A549 treated with ZK216348 at 1 μM for 4 hours (cell line): Measurements from ENCODE around the gene IL12RB2. TPM values are rescaled to one million over a fixed set of nuclear protein-coding genes. Genes with fewer than 3 reads are reported as not detected.

Source experiments
- total RNA-seq: library from RNA; stranded (reverse); fragments of 200-300 nt; extraction: Qiagen RNA extraction; gene quantifications from 5 replicates; pipeline ENCODE4 v1.2.3, GENCODE V29; 2022; ENCODE audit warnings: low read depth

The IL12RB2 gene, protein sequence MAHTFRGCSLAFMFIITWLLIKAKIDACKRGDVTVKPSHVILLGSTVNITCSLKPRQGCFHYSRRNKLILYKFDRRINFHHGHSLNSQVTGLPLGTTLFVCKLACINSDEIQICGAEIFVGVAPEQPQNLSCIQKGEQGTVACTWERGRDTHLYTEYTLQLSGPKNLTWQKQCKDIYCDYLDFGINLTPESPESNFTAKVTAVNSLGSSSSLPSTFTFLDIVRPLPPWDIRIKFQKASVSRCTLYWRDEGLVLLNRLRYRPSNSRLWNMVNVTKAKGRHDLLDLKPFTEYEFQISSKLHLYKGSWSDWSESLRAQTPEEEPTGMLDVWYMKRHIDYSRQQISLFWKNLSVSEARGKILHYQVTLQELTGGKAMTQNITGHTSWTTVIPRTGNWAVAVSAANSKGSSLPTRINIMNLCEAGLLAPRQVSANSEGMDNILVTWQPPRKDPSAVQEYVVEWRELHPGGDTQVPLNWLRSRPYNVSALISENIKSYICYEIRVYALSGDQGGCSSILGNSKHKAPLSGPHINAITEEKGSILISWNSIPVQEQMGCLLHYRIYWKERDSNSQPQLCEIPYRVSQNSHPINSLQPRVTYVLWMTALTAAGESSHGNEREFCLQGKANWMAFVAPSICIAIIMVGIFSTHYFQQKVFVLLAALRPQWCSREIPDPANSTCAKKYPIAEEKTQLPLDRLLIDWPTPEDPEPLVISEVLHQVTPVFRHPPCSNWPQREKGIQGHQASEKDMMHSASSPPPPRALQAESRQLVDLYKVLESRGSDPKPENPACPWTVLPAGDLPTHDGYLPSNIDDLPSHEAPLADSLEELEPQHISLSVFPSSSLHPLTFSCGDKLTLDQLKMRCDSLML
- 0.04 TPM in 1 of 5 replicates, not detected in the others for total RNA-seq

DNA sequence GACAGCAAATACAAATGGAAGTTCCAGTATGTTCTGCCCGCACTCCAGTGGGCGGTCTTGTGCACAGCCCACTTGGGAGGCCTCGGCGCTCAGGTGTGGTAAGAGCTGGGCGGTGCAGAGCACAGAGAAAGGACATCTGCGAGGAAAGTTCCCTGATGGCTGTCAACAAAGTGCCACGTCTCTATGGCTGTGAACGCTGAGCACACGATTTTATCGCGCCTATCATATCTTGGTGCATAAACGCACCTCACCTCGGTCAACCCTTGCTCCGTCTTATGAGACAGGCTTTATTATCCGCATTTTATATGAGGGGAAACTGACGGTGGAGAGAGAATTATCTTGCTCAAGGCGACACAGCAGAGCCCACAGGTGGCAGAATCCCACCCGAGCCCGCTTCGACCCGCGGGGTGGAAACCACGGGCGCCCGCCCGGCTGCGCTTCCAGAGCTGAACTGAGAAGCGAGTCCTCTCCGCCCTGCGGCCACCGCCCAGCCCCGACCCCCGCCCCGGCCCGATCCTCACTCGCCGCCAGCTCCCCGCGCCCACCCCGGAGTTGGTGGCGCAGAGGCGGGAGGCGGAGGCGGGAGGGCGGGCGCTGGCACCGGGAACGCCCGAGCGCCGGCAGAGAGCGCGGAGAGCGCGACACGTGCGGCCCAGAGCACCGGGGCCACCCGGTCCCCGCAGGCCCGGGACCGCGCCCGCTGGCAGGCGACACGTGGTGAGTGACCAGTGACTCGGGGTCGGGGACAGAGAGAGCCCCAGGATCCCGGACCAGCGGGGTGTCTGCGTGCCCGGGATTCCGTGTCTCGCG, at the start of gene IL12RB2:
IL12RB2 (plus strand) TSS at position 623 of the 810 bp plus-strand sequence. CDS start 12,496 bp downstream, outside the sequence.

DNA sequence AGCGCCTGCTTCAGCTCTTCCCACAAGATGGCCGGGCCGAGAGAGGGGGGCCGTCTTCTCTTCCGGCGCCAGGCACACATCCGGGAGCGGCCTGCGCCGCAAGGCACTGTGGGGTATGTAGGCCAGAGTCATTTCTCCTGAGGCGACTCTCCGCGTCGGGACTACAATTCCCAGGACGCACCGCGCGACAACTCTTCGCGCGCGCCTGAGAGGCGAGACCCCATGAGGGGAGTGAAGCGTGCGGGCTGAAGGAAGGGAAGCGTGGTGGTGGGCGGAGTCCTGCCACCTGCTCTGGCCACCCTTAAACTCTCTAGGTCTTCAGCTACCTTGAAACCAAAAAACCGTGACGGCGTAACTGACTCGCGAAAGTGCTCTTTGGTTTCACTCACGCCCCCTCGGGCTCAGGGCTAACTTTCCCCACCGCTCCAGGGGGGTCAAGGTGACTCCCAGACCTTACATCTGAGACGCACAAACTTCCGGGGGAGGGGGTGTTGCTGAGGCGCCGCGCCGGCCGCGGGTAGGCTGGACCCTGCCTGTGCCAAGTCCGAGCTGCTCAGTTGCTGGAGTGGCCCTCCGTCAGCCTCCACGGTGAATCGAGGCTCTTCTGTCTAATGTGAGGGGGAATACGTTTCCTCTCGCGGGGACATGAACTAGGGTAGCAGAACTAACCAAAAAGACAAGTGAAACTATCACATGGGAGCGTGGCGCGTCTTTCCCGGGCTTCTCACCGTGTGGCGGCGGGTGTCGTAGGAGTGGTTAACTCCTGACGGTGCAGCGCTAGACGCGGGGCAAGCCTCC, 122.9 kb downstream of the IL12RB2 start, which contains the start of gene SERBP1:
SERBP1 (minus strand) TSS at position 45 of the 798 bp plus-strand sequence. CDS start 102 bp downstream, outside the sequence.

Other genes with a start within 250 kb of the IL12RB2 start
- gene C1orf141, start 172.9 kb upstream of the IL12RB2 start, total RNA-seq, result not detected in 5 replicates
- not detected in 5 replicates for gene IL23R, start 141.4 kb upstream of the IL12RB2 start, total RNA-seq
- gene SERBP1, start 122.5 kb downstream of the IL12RB2 start, total RNA-seq, result 200 to 324 TPM (median 218 TPM) in 5 replicates